SK-N-SH treated with all-trans-retinoic acid at 6 μM for 48 hours (cell line): Measurements from ENCODE around the gene SLC2A6.

Experiments
- ATAC-seq: fragments of 200-7000 bp; cut with Tn5 transposase; 3 replicates; pipeline ENCODE4 v1.9.1; 2020; ENCODE audit warnings: mild to moderate bottlenecking, moderate library complexity
- BACH2 ChIP-seq: fragments of 250-450 bp; sonication (Bioruptor Pico); IDR thresholded peaks from 2 replicates; pipeline ENCODE4 v1.9.0; 2021; ENCODE audit warnings: mild to moderate bottlenecking, borderline replicate concordance
- CSRNP3 ChIP-seq: fragments of 250-450 bp; sonication (Bioruptor Pico); IDR thresholded peaks from 2 replicates; pipeline ENCODE4 v1.5.1; 2021; ENCODE audit warnings: mild to moderate bottlenecking, moderate library complexity
- ESRRG ChIP-seq: fragments of 250-450 bp; sonication (Bioruptor Pico); IDR thresholded peaks from 2 replicates; pipeline ENCODE4 v1.6.1; 2021; ENCODE audit warnings: mild to moderate bottlenecking
- GLIS3 ChIP-seq: fragments of 250-450 bp; sonication (Bioruptor Pico); IDR thresholded peaks from 2 replicates; pipeline ENCODE4 v1.5.0; 2020; ENCODE audit warnings: mild to moderate bottlenecking, moderate library complexity
- ISL1 ChIP-seq: fragments of 250-450 bp; sonication (Bioruptor Pico); IDR thresholded peaks from 2 replicates; pipeline ENCODE4 v2.1.2; 2022; ENCODE audit warnings: mild to moderate bottlenecking, moderate library complexity
- PPARA ChIP-seq: fragments of 250-450 bp; sonication (Bioruptor Pico); IDR thresholded peaks from 2 replicates; pipeline ENCODE4 v1.5.0; 2020; ENCODE audit warnings: mild to moderate bottlenecking, borderline replicate concordance
- RARB ChIP-seq: fragments of 250-450 bp; sonication (Bioruptor Pico); IDR thresholded peaks from 2 replicates; pipeline ENCODE4 v1.8.0; 2021; ENCODE audit warnings: mild to moderate bottlenecking, moderate library complexity
- SNAI2 ChIP-seq: fragments of 250-450 bp; sonication (Bioruptor Pico); IDR thresholded peaks from 2 replicates; pipeline ENCODE4 v1.5.0; 2020; ENCODE audit warnings: mild to moderate bottlenecking, moderate library complexity
- TSHZ2 ChIP-seq: fragments of 250-450 bp; sonication (Bioruptor Pico); IDR thresholded peaks from 2 replicates; pipeline ENCODE4 v1.5.0; 2020; ENCODE audit warnings: mild to moderate bottlenecking, moderate library complexity
- ZC3H10 ChIP-seq: fragments of 250-450 bp; sonication (Bioruptor Pico); IDR thresholded peaks from 2 replicates; pipeline ENCODE4 v1.5.1; 2021; ENCODE audit warnings: mild to moderate bottlenecking, moderate library complexity
- ZFP3 ChIP-seq: fragments of 250-450 bp; sonication (Bioruptor Pico); IDR thresholded peaks from 2 replicates; pipeline ENCODE4 v1.5.0; 2020; ENCODE audit warnings: mild to moderate bottlenecking, moderate library complexity
- ZFP30 ChIP-seq: fragments of 450-650 bp; formaldehyde crosslinking; IDR thresholded peaks from 2 replicates; pipeline ENCODE4 v1.5.0; 2022; ENCODE audit warnings: mild to moderate bottlenecking, moderate library complexity
- ZNF565 ChIP-seq: fragments of 450-650 bp; formaldehyde crosslinking; conservative IDR thresholded peaks from 2 replicates; pipeline ENCODE4 v1.5.0; 2020; ENCODE audit warnings: low read depth, mild to moderate bottlenecking, moderate library complexity
- ZNF70 ChIP-seq: fragments of 450-650 bp; formaldehyde crosslinking; IDR thresholded peaks from 2 replicates; pipeline ENCODE4 v1.5.0; 2020; ENCODE audit warnings: mild to moderate bottlenecking, moderate library complexity
- ZNF8 ChIP-seq: fragments of 450-650 bp; formaldehyde crosslinking; IDR thresholded peaks from 2 replicates; pipeline ENCODE4 v1.5.0; 2020; ENCODE audit warnings: mild to moderate bottlenecking, moderate library complexity
- TF ChIP-seq, protein P1 (sequence below): fragments of 250-450 bp; sonication (Bioruptor Pico); IDR thresholded peaks from 2 replicates; pipeline ENCODE4 v1.5.1; 2020; ENCODE audit warnings: low read depth, mild to moderate bottlenecking, moderate library complexity
- TF ChIP-seq, protein P2 (sequence below): fragments of 250-450 bp; sonication (Bioruptor Pico); IDR thresholded peaks from 2 replicates; pipeline ENCODE4 v1.8.0; 2021; ENCODE audit warnings: low read depth, mild to moderate bottlenecking, moderate library complexity, borderline replicate concordance

Gene SLC2A6

DNA sequence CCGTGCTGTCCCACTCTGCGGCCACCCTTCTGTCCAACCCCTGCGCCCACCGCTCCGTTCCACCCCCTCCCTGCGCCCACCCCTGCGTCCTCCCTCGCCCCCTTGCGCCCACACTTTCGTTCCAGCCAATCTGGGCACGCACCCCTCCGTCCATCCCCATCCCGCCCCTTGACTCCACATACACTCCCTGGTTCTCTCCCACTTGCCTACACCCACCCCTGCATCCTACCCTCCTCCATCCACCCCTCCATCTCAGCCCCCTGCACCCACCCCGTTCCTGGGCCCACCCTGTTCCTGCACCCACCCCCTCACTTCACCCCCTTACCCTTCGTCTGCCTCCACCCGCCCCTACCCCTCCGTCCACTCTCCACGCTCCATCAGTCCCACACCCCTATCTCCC is 49.7 kb downstream of the SLC2A6 start (continued):
- TF ChIP-seq BACH2 (CRISPR knock-in tag) (no peak), ISL1 (no peak), ZNF70 (CRISPR knock-in tag) (no peak), SNAI2 (CRISPR knock-in tag) (no peak), ZC3H10 (CRISPR knock-in tag) (no peak), GLIS3 (CRISPR knock-in tag) (no peak)
- TF ChIP-seq, protein P1, sequence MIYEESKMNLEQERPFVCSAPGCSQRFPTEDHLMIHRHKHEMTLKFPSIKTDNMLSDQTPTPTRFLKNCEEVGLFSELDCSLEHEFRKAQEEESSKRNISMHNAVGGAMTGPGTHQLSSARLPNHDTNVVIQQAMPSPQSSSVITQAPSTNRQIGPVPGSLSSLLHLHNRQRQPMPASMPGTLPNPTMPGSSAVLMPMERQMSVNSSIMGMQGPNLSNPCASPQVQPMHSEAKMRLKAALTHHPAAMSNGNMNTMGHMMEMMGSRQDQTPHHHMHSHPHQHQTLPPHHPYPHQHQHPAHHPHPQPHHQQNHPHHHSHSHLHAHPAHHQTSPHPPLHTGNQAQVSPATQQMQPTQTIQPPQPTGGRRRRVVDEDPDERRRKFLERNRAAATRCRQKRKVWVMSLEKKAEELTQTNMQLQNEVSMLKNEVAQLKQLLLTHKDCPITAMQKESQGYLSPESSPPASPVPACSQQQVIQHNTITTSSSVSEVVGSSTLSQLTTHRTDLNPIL (CRISPR knock-in tag): no peak
- TF ChIP-seq, protein P2, sequence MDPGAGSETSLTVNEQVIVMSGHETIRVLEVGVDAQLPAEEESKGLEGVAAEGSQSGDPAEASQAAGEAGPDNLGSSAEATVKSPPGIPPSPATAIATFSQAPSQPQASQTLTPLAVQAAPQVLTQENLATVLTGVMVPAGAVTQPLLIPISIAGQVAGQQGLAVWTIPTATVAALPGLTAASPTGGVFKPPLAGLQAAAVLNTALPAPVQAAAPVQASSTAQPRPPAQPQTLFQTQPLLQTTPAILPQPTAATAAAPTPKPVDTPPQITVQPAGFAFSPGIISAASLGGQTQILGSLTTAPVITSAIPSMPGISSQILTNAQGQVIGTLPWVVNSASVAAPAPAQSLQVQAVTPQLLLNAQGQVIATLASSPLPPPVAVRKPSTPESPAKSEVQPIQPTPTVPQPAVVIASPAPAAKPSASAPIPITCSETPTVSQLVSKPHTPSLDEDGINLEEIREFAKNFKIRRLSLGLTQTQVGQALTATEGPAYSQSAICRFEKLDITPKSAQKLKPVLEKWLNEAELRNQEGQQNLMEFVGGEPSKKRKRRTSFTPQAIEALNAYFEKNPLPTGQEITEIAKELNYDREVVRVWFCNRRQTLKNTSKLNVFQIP (CRISPR knock-in tag): no peak

DNA sequence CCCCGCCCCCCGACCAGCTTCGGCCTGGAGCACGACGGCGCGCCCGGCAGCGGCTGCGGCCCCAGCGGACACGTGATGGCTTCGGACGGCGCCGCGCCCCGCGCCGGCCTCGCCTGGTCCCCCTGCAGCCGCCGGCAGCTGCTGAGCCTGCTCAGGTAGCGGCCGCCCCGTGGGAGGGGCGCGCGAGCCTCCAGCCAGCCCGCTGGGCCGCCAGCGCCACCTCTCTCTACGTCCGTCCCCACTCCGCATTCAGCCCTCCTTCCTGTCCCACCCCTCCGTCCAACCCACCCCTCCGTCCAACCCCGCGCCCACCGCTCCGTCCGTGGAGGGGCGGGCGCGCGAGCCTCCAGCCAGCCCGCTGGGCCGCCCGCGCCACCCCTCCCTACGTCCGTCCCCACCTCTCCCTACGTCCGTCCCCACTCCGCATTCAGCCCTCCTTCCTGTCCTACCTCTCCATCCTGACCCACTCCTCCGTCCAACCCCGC is 50.2 kb downstream of the SLC2A6 start:
- ATAC-seq: peak; percentile 51; the same call in 2 of the 3 replicates
- TF ChIP-seq, protein P1 (CRISPR knock-in tag): no peak
- TF ChIP-seq ZNF8: no peak
- TF ChIP-seq ISL1: no peak
- no peak for TF ChIP-seq SNAI2 (CRISPR knock-in tag)
- TF ChIP-seq ZNF70 (CRISPR knock-in tag): no peak
- no peak for TF ChIP-seq TSHZ2 (CRISPR knock-in tag)
- no peak for TF ChIP-seq ZFP30 (CRISPR knock-in tag)
- no peak for TF ChIP-seq ZFP3 (CRISPR knock-in tag)
- no peak for TF ChIP-seq PPARA (CRISPR knock-in tag)
- no peak for TF ChIP-seq GLIS3 (CRISPR knock-in tag)

DNA sequence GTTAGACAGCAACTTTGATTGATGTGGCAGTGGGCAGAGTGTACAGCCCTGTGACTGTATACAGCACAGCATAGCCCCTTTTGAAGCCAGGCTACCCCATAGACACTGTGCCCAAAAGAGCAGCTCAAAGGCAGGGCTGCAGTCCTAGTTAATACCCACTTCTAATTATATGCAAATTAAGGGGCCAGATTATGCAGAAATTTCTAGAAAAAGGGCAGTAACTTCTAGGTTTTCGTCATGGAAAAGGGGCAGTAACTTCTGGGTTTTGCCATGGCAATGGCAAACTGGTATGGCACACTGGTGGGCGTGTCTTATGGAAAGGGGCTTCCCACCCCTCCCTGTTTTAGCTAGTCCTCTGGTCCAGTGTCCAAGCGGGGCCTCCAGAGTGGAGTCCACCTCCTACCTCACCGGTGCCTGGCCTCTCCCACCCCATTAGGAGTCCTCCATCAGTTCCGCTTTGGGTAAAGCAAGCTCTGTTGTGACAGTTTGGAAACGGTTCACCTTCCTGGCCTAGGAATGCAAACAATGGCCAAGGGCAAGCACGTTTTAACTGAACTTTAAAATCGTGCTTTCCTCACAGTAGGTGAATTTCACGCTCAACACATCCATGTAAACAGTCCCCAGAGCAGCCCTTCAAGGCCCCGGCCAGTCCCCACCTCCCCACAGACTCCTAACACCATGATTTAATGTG is 51.1 kb downstream of the SLC2A6 start:
- ATAC-seq: no peak

More for the DNA sequence above, 51.1 kb downstream of the SLC2A6 start:
- TF ChIP-seq ESRRG (CRISPR knock-in tag) (no peak), RARB (CRISPR knock-in tag) (no peak), ZNF565 (no peak), CSRNP3 (CRISPR knock-in tag) (no peak)
- TF ChIP-seq, protein P2 (CRISPR knock-in tag): no peak
